ENCODE data around the gene LCN2. TPM values are rescaled to one million over a fixed set of nuclear protein-coding genes. Genes with fewer than 3 reads are reported as not detected.

LCN2 gene
- total and polyA plus RNA-seq, 9 of the 15 experiments (the other 6 are each of a cell fraction or from before 2014, with no cell fraction given): 0.10 to 1.2 (median 0.44) TPM; not detected in 1

DNA sequence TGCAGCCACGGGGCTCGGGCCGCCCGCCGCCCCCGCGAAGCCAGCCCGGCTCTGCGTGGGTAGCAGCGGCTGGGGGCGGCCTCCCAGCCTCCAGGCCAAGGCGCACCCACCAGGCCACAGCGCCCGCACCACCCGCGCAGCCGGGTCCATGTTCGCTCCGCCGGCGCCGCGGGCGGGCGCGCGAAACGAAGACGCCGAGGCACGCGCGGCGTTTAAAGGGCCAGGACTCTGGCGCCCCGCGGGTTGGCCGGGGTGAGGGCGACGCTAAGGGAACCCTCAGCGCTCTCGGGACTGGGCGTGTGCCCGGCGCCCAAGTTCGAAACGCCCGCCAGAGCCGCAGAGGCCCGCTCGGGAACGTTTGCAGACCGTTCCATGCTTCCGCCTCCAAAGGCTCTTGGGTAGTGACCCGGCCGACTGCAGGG is 21.7 kb upstream of the LCN2 start, which contains the start of gene PTGES2 (continued):
- TF ChIP-seq, protein P1, sequence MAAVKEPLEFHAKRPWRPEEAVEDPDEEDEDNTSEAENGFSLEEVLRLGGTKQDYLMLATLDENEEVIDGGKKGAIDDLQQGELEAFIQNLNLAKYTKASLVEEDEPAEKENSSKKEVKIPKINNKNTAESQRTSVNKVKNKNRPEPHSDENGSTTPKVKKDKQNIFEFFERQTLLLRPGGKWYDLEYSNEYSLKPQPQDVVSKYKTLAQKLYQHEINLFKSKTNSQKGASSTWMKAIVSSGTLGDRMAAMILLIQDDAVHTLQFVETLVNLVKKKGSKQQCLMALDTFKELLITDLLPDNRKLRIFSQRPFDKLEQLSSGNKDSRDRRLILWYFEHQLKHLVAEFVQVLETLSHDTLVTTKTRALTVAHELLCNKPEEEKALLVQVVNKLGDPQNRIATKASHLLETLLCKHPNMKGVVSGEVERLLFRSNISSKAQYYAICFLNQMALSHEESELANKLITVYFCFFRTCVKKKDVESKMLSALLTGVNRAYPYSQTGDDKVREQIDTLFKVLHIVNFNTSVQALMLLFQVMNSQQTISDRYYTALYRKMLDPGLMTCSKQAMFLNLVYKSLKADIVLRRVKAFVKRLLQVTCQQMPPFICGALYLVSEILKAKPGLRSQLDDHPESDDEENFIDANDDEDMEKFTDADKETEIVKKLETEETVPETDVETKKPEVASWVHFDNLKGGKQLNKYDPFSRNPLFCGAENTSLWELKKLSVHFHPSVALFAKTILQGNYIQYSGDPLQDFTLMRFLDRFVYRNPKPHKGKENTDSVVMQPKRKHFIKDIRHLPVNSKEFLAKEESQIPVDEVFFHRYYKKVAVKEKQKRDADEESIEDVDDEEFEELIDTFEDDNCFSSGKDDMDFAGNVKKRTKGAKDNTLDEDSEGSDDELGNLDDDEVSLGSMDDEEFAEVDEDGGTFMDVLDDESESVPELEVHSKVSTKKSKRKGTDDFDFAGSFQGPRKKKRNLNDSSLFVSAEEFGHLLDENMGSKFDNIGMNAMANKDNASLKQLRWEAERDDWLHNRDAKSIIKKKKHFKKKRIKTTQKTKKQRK (IDR thresholded peaks at IDR 0.05; ENCODE audit: borderline replicate concordance, low read depth, low read length): no peak
- no peak for TF ChIP-seq ZNF184 (CRISPR knock-in tag; IDR thresholded peaks at IDR 0.05)
- TF ChIP-seq RHOXF2B (CRISPR knock-in tag; conservative IDR thresholded peaks at IDR 0.05): no peak
- TF ChIP-seq TCF7L2 (IDR thresholded peaks at IDR 0.05; ENCODE audit: low read depth, low read length): 0 out of 2 replicates have a peak, but pooled peaks have one; percentile 14
- TF ChIP-seq ZNF699 (CRISPR knock-in tag; IDR thresholded peaks at IDR 0.05; ENCODE audit: insufficient replicate concordance): no peak
- peak in 1 of 2 experiments; percentile 10; a peak in 1 of 4 replicates for TF ChIP-seq MAZ (CRISPR knock-in tag; conservative IDR thresholded peaks at IDR 0.05 in 1 of 2, IDR thresholded peaks at IDR 0.05 in 1 of 2)
- no peak for TF ChIP-seq TAF9B (IDR thresholded peaks at IDR 0.05; ENCODE audit: partially characterized antibody)
- TF ChIP-seq FUS (optimal IDR thresholded peaks at IDR 0.05; ENCODE audit: low read depth, low read length): no peak
- TF ChIP-seq MYC (IDR thresholded peaks at IDR 0.05; ENCODE audit: low read depth, low read length): peak; percentile 62; the same call in 1 of the 2 replicates
- TF ChIP-seq MYC (CRISPR knock-in tag; IDR thresholded peaks at IDR 0.05; ENCODE audit: borderline replicate concordance, low read depth): no peak
- TF ChIP-seq MED1 (CRISPR knock-in tag; IDR thresholded peaks at IDR 0.05; ENCODE audit: borderline replicate concordance): 0 out of 2 replicates have a peak, but pooled peaks have one; percentile 66
- peak; percentile 64; the same call in 1 of the 2 replicates for TF ChIP-seq SIN3B (IDR thresholded peaks at IDR 0.05; ENCODE audit: low read depth)
- no peak for TF ChIP-seq ZSCAN29 (IDR thresholded peaks at IDR 0.05)
- no peak for TF ChIP-seq ZSCAN32 (CRISPR knock-in tag; IDR thresholded peaks at IDR 0.05)
- TF ChIP-seq RBBP5 (IDR thresholded peaks at IDR 0.05; ENCODE audit: borderline replicate concordance, insufficient read depth, low read length, poor library complexity, severe bottlenecking): peak; percentile 49
- TF ChIP-seq CXXC5 (CRISPR knock-in tag; IDR thresholded peaks at IDR 0.05): peak; percentile 81
- TF ChIP-seq, protein P2, sequence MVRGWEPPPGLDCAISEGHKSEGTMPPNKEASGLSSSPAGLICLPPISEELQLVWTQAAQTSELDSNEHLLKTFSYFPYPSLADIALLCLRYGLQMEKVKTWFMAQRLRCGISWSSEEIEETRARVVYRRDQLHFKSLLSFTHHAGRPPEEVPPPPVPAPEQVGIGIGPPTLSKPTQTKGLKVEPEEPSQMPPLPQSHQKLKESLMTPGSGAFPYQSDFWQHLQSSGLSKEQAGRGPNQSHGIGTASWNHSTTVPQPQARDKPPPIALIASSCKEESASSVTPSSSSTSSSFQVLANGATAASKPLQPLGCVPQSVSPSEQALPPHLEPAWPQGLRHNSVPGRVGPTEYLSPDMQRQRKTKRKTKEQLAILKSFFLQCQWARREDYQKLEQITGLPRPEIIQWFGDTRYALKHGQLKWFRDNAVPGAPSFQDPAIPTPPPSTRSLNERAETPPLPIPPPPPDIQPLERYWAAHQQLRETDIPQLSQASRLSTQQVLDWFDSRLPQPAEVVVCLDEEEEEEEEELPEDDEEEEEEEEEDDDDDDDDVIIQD (CRISPR knock-in tag; IDR thresholded peaks at IDR 0.05): 0 out of 2 replicates have a peak, but pooled peaks have one; percentile 49
- no peak for TF ChIP-seq XRCC3 (IDR thresholded peaks at IDR 0.05)
- TF ChIP-seq POLR2H (tag; IDR thresholded peaks at IDR 0.05; ENCODE audit: low read depth): no peak
- TF ChIP-seq FOXJ2 (tag; IDR thresholded peaks at IDR 0.05): no peak
- no peak for TF ChIP-seq PRMT5 (CRISPR knock-in tag; IDR thresholded peaks at IDR 0.05)
- TF ChIP-seq ZNF644 (tag; IDR thresholded peaks at IDR 0.05; ENCODE audit: low read depth): no peak
- no peak for TF ChIP-seq CCAR2 (IDR thresholded peaks at IDR 0.05; ENCODE audit: low read depth, low read length)
- TF ChIP-seq, protein P3, sequence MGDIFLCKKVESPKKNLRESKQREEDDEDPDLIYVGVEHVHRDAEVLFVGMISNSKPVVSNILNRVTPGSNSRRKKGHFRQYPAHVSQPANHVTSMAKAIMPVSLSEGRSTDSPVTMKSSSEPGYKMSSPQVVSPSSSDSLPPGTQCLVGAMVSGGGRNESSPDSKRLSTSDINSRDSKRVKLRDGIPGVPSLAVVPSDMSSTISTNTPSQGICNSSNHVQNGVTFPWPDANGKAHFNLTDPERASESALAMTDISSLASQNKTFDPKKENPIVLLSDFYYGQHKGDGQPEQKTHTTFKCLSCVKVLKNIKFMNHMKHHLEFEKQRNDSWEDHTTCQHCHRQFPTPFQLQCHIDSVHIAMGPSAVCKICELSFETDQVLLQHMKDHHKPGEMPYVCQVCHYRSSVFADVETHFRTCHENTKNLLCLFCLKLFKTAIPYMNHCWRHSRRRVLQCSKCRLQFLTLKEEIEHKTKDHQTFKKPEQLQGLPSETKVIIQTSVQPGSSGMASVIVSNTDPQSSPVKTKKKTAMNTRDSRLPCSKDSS (IDR thresholded peaks at IDR 0.05; ENCODE audit: low read depth, partially characterized antibody): no peak
